HepG2 (cell line): Measurements from ENCODE around the gene KAZN. TPM values are rescaled to one million over a fixed set of nuclear protein-coding genes. Genes with fewer than 3 reads are reported as not detected.

Source experiments
- ATAC-seq: fragments of 200-7000 bp; cut with Tn5 transposase; 3 replicates; pipeline ENCODE4 v1.9.1; 2020; ENCODE audit warnings: mild to moderate bottlenecking, moderate library complexity
- BruUV-seq: library from RNA; stranded (reverse); fragments of 400-500 nt; replicated peaks from 2 replicates; lab custom pipeline; 2021; lab: Mats Ljungman, UMichigan
- CTCF ChIA-PET: fragments of 300-600 bp; formaldehyde crosslinking; extraction: SDS; loops from one replicate; lab custom pipeline; 2021; ENCODE audit warnings: low total read pairs, inconsistent platforms, low intra/inter-chr PET ratio; lab: Yijun Ruan, JAX
- POLR2A ChIA-PET: fragments of 350-600 bp; sonication (Branson Sonifier 250); formaldehyde crosslinking; loops from one replicate; lab custom pipeline; 2020; ENCODE audit warnings: antibody characterized with exemption, inconsistent platforms; lab: Yijun Ruan, JAX
- DNase-seq: peaks from one replicate; pipeline ENCODE4 v3.0.0-alpha.2; 2015; ENCODE audit warnings: low spot score
- FAIRE-seq: peaks from 3 replicates; lab custom pipeline; 2011; peaks lifted over from hg19 to GRCh38; lab: Jason Lieb, UNC
- H2AFZ ChIP-seq: one replicate; pipeline ENCODE4 v1.6.1; 2011; ENCODE audit warnings: low read length, inconsistent platforms
- H3K27ac ChIP-seq: fragments of 300-600 bp; 3 replicates; pipeline ENCODE4 v1.8.0; 2011; ENCODE audit warnings: mixed run types, mild to moderate bottlenecking, mixed read lengths, low read length, inconsistent platforms; ENCODE audit not compliant: insufficient read depth; ENCODE audit errors: extremely low read length
- H3K27me3 ChIP-seq, 2 experiments: fragments of 200-600 bp in 1 of 2; 2 replicates in 1 of 2; 3 replicates in 1 of 2; pipeline versions ENCODE4 v1.6.0 to v1.8.0; 2011; ENCODE audit warnings: low read length in 2 of 2, mild to moderate bottlenecking in 2 of 2, moderate library complexity in 2 of 2, inconsistent platforms in 1 of 2; ENCODE audit not compliant: insufficient read depth in 2 of 2, control insufficient read depth in 1 of 2
- H3K36me3 ChIP-seq, 2 experiments: fragments of 200-600 bp in 1 of 2; replicated peaks in 1 of 2; 2 replicates in 1 of 2; 3 replicates in 1 of 2; pipeline versions ENCODE4 v1.5.1 to v1.8.0; 2011; ENCODE audit warnings: low read length in 2 of 2, inconsistent platforms in 1 of 2; ENCODE audit not compliant: insufficient read depth in 2 of 2, control insufficient read depth in 1 of 2
- H3K4me1 ChIP-seq: 2 replicates; pipeline ENCODE4 v1.5.1; 2012; ENCODE audit warnings: low read length, inconsistent platforms; ENCODE audit not compliant: insufficient read depth
- H3K4me2 ChIP-seq: 2 replicates; pipeline ENCODE4 v1.6.0; 2011; ENCODE audit warnings: low read depth, low read length, inconsistent platforms
- H3K4me3 ChIP-seq, 3 experiments: fragments of 200-600 bp in 1 of 3; sonication (generic), shearing (Covaris generic) in 1 of 3; replicated peaks in 1 of 3; 2 replicates each; pipeline ENCODE4 v1.5.1; 2011 to 2016; ENCODE audit warnings: low read length in 3 of 3, inconsistent platforms in 2 of 3, low read depth in 2 of 3, mild to moderate bottlenecking in 2 of 3, control low read depth in 1 of 3, mixed read lengths in 1 of 3; ENCODE audit not compliant: insufficient read depth in 1 of 3
- H3K79me2 ChIP-seq: one replicate; pipeline ENCODE4 v1.6.1; 2011; ENCODE audit warnings: low read length, inconsistent platforms; ENCODE audit not compliant: insufficient read depth
- H3K9ac ChIP-seq: 2 replicates; pipeline ENCODE4 v1.6.0; 2011; ENCODE audit warnings: mild to moderate bottlenecking, low read depth, low read length, inconsistent platforms; ENCODE audit not compliant: insufficient read depth
- H3K9me3 ChIP-seq: 2 replicates; pipeline ENCODE4 v1.5.1; 2012; ENCODE audit warnings: mild to moderate bottlenecking, low read length
- H4K20me1 ChIP-seq: 2 replicates; pipeline ENCODE4 v1.6.0; 2011; ENCODE audit warnings: inconsistent platforms, mild to moderate bottlenecking, low read length, moderate library complexity; ENCODE audit not compliant: insufficient read depth
- CHD4 ChIP-seq: fragments of 200-600 bp; sonication (generic); IDR thresholded peaks from 2 replicates; pipeline ENCODE4 v1.7.0; 2017; ENCODE audit warnings: mild to moderate bottlenecking, low read length, borderline replicate concordance
- KMT2B ChIP-seq: IDR thresholded peaks from 2 replicates; pipeline ENCODE4 v1.6.1; 2016; ENCODE audit warnings: missing genetic modification reagents, missing compliant biosample characterization
- MXD1 ChIP-seq: sonication (generic); formaldehyde crosslinking; IDR thresholded peaks from 2 replicates; pipeline ENCODE4 v1.4.0; 2020; ENCODE audit warnings: mild to moderate bottlenecking, missing genetic modification reagents
- PITX1 ChIP-seq: sonication (generic); formaldehyde crosslinking; IDR thresholded peaks from 2 replicates; pipeline ENCODE4 v1.5.1; 2020; ENCODE audit warnings: mild to moderate bottlenecking, missing genetic modification reagents
- PLSCR1 ChIP-seq: sonication (generic); formaldehyde crosslinking; IDR thresholded peaks from 2 replicates; pipeline ENCODE4 v1.5.0; 2020; ENCODE audit warnings: missing genetic modification reagents, mild to moderate bottlenecking, borderline replicate concordance
- TIGD3 ChIP-seq: sonication (generic); formaldehyde crosslinking; IDR thresholded peaks from 2 replicates; pipeline ENCODE4 v1.5.1; 2020; ENCODE audit warnings: mild to moderate bottlenecking, missing genetic modification reagents, borderline replicate concordance
- ZNF24 ChIP-seq: fragments of 450-650 bp; IDR thresholded peaks from 2 replicates; pipeline ENCODE4 v1.6.1; 2017; ENCODE audit warnings: antibody characterized with exemption, mild to moderate bottlenecking
- ZNF710 ChIP-seq: sonication (generic); formaldehyde crosslinking; IDR thresholded peaks from 2 replicates; pipeline ENCODE4 v1.5.0; 2020; ENCODE audit warnings: mild to moderate bottlenecking, missing genetic modification reagents, borderline replicate concordance
- WGBS: methylation state at CpG from one replicate; pipeline ENCODE4 v1.1.6; 2017; ENCODE audit warnings: low lambda C conversion rate; 5-methylcytosine and 5-hydroxymethylcytosine counted together
- in situ Hi-C: cut with HindIII; loops from 2 replicates; pipeline ENCODE4 v1.10.0; 2017; ENCODE audit warnings: low pct_unique_long_range_greater_than_20kb; ENCODE audit not compliant: extremely low pct_ligation_motif_present
- intact Hi-C: fragments of 100-400 bp; cut with micrococcal nuclease; formaldehyde crosslinking; loops from one replicate; pipeline ENCODE4 v1.10.0; 2022; ENCODE audit not compliant: unreplicated experiment
- polyA plus RNA-seq, 8 experiments: library from polyadenylated mRNA; depleted of rRNA in 3 of 8; stranded (reverse) in 7 of 8; unstranded in 1 of 8; fragments of >200 nt; fragmentation: Illumina TruSeq in 4 of 8; extraction: Trizol in 4 of 8; gene quantifications; 2 replicates each; pipeline versions ENCODE4 v1.2.1 to v1.2.3, GENCODE V29; 2011 to 2016; ENCODE audit warnings: low read depth in 4 of 8, missing spikeins in 1 of 8, mixed read lengths in 1 of 8; ENCODE audit not compliant: insufficient read depth in 1 of 8
- total RNA-seq, 5 experiments: library from RNA; depleted of rRNA; stranded (reverse); fragments of >200 nt; fragmentation: Illumina TruSeq; extraction: Trizol; gene quantifications; 2 replicates each; pipeline ENCODE4 v1.2.3, GENCODE V29; 2016; ENCODE audit warnings: low read depth in 1 of 5
- TF ChIP-seq, protein P1 (sequence below): sonication (generic); formaldehyde crosslinking; IDR thresholded peaks from 2 replicates; pipeline ENCODE4 v1.4.0; 2020; ENCODE audit warnings: low read depth, mild to moderate bottlenecking, missing genetic modification reagents

The KAZN gene
- total and polyA plus RNA-seq, 2 of the 13 experiments (the other 11 are each of a cell fraction or from before 2014, with no cell fraction given), result 10.4 to 13.5 TPM

DNA sequence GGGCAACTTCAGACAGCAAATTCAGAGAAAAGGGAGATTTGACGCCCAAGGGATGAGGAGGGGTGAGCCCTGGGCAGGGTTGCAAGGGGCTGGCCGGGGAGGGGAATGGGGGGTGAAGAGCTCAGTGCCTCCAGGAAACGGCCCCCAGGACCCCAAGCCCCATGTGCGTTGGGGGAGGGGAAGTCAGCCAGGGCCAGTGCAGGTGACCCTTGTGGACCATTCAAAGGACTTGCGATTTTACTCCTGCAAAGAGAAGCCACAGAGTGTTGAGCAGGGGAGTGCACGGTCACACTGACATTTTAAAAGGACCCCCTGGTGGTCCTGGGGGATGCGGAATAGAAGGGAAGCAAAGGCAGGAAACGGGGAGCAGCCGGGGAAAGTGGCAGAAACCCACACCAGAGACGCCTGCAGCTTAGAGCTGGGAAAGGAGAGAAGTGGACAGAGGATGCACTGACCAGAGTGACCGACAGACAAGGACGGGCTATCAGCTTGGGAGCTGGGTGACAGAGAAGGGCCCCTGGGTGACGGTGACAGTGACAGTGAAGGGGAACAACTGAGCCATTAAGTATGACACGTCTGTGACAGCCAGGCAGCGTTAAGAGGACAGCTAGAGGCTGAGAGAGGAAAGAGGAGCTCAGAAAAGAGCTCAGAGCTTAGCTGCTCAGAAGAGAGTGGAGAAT is 501.1 kb downstream of the KAZN start:
- intact Hi-C loops (loop anchor here (1.0 kb wide), 1 partner anchor 37 kb away; no protein-coding TSS in a partner anchor), in situ Hi-C loops (no loop called here)
- Histone ChIP-seq H2AFZ (no peak overlapping the region), H3K4me3 (no peak overlapping the region), H3K4me2 (no peak overlapping the region), H3K36me3 (no peaks in the 10 kb centered on the region), H3K9me3 (no peaks in the 10 kb centered on the region), H3K27me3 (peaks cover 0 to 52% of the 10 kb centered on the region in 2 experiments; a peak in 3 of 5 replicates), H3K79me2 (no peaks in the 10 kb centered on the region), H3K27ac (no peak overlapping the region), H3K9ac (no peak overlapping the region), H3K4me1 (no peaks in the 10 kb centered on the region), H4K20me1 (no peaks in the 10 kb centered on the region)
- ChIA-PET POLR2A (no interaction called here), CTCF (interaction anchor here (0.6 to 1.7 kb wide), 5 partner anchors 35 to 321 kb away, joined by 3 to 13 read pairs (median 4); no protein-coding TSS in a partner anchor)
- 16% methylated on average over 15 of the region's 15 CpGs for WGBS
- TF ChIP-seq, protein P1, sequence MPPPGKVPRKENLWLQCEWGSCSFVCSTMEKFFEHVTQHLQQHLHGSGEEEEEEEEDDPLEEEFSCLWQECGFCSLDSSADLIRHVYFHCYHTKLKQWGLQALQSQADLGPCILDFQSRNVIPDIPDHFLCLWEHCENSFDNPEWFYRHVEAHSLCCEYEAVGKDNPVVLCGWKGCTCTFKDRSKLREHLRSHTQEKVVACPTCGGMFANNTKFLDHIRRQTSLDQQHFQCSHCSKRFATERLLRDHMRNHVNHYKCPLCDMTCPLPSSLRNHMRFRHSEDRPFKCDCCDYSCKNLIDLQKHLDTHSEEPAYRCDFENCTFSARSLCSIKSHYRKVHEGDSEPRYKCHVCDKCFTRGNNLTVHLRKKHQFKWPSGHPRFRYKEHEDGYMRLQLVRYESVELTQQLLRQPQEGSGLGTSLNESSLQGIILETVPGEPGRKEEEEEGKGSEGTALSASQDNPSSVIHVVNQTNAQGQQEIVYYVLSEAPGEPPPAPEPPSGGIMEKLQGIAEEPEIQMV, result no peak
- no peak for TF ChIP-seq KMT2B
- no peak for TF ChIP-seq CHD4
- no peak for TF ChIP-seq TIGD3 (CRISPR knock-in tag)
- no peak for TF ChIP-seq MXD1 (CRISPR knock-in tag)
- TF ChIP-seq PITX1, result no peak
- TF ChIP-seq PLSCR1 (CRISPR knock-in tag), result no peak
- TF ChIP-seq ZNF710, result no peak
- TF ChIP-seq ZNF24, result no peak
- no TSS peak for BruUV-seq
- ATAC-seq, result no peak
- DNase-seq, result no peak
- FAIRE-seq, result no peak
